ENCODE measurements around the gene ZGRF1. TPM values are rescaled to one million over a fixed set of nuclear protein-coding genes. Genes with fewer than 3 reads are reported as not detected.
A peak's percentile ranks its signal among the peaks of the same experiment; 100 is the strongest.

The ZGRF1 gene
- total and polyA plus RNA-seq, 9 of the 15 experiments (the other 6 are each of a cell fraction or from before 2014, with no cell fraction given): 8.8 to 35.2 (median 22.0) TPM

DNA sequence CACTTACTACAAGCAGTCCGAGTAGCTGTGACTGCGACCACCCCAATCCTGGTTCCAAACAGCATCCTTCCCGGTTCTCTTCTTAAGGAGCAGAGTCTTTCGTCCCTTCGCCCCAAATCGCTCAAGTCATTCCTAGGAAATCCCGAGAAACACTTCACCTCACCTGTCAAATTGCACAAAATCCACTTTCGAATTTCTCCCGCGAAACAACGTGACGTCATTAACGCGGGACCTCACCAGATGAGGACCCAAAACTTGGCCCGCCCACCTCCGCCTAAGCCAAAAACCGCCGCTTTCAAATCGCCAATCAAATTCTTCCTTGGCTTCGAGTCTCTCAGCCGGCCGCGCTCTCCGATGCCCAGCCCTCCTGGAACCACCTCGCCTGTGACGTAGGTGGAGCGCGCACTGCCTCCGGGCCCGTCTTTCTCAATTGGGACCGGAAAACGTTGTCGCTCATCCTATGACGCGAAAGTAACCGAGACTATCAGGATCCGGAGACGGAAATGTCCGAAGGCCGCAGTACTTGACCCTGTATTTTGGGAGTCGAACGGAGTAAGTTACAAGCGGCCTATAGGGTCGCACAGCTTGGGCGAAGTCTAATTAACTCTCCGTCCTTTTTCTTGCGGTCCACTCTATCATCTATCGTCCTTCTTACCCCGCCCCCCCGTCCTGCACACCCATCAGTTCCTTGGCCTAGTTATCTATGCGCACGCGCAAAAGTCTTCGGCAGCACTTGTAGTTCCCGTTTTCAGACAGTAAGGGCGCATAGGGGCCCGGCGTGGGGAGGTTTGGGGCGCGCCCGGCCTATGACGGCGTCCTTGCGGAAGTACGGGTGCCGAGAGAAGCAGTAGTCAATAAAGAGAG lies at the start of gene ZGRF1, which contains the start of gene LARP7 (continued):
- TF ChIP-seq ZNF175 (CRISPR knock-in tag; IDR thresholded peaks at IDR 0.05; ENCODE audit: low read depth) (peak; percentile 56; the same call in 1 of the 2 replicates), SIN3A (IDR thresholded peaks at IDR 0.05; ENCODE audit: borderline replicate concordance in 2 of 2, control insufficient read depth in 1 of 2, low read depth in 2 of 2, low read length in 2 of 2) (peak; percentile 56 to 89; a peak in 2 of 4 replicates), ZBTB40 (IDR thresholded peaks at IDR 0.05) (peak; percentile 85), ZBTB40 (CRISPR knock-in tag; IDR thresholded peaks at IDR 0.05) (no peak), CXXC5 (CRISPR knock-in tag; IDR thresholded peaks at IDR 0.05) (peak; percentile 77), CBX8 (IDR thresholded peaks at IDR 0.05; ENCODE audit: borderline replicate concordance, extremely low read depth, low read depth, low read length, poor library complexity, severe bottlenecking) (no peak), MYBL2 (IDR thresholded peaks at IDR 0.05; ENCODE audit: low read depth) (peak; percentile 91), MYBL2 (CRISPR knock-in tag; IDR thresholded peaks at IDR 0.05; ENCODE audit: borderline replicate concordance) (no peak), ETV5 (CRISPR knock-in tag; IDR thresholded peaks at IDR 0.05; ENCODE audit: low read depth) (peak; percentile 84; the same call in 1 of the 2 replicates), KLF16 (IDR thresholded peaks at IDR 0.05) (peak; percentile 77; the same call in 1 of the 2 replicates), ATF3 (IDR thresholded peaks at IDR 0.05) (peak; percentile 99), ATF3 (CRISPR knock-in tag; conservative IDR thresholded peaks at IDR 0.05) (no peak)
- TF ChIP-seq, protein P1, sequence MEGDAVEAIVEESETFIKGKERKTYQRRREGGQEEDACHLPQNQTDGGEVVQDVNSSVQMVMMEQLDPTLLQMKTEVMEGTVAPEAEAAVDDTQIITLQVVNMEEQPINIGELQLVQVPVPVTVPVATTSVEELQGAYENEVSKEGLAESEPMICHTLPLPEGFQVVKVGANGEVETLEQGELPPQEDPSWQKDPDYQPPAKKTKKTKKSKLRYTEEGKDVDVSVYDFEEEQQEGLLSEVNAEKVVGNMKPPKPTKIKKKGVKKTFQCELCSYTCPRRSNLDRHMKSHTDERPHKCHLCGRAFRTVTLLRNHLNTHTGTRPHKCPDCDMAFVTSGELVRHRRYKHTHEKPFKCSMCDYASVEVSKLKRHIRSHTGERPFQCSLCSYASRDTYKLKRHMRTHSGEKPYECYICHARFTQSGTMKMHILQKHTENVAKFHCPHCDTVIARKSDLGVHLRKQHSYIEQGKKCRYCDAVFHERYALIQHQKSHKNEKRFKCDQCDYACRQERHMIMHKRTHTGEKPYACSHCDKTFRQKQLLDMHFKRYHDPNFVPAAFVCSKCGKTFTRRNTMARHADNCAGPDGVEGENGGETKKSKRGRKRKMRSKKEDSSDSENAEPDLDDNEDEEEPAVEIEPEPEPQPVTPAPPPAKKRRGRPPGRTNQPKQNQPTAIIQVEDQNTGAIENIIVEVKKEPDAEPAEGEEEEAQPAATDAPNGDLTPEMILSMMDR (IDR thresholded peaks at IDR 0.05 in 2 of 3, conservative IDR thresholded peaks at IDR 0.05 in 1 of 3; ENCODE audit: insufficient read depth in 2 of 3, low read depth in 1 of 3, low read length in 3 of 3): peak; percentile 79 to 88 (median 80)
